Upper lobe of right lung (tissue), 1 donor: ENCODE data around the gene CES1. TPM values are rescaled to one million over a fixed set of nuclear protein-coding genes. Genes with fewer than 3 reads are reported as not detected.
"Not testable (repeated sequence)": the region's sequence is repeated elsewhere in the genome, so short reads cannot be mapped to it uniquely, and the experiment has no call there.

Experiments
- ATAC-seq: fragments of 200-7000 bp; cut with Tn5 transposase; one replicate; pipeline ENCODE4 v1.9.1; 2020; ENCODE audit warnings: mild to moderate bottlenecking, moderate library complexity
- DNase-seq: peaks from one replicate; pipeline ENCODE4 v3.0.0-alpha.2; 2020
- H3K27ac ChIP-seq: fragments of 200-600 bp; one replicate; pipeline ENCODE4 v1.8.0; 2022
- H3K27me3 ChIP-seq: fragments of 200-600 bp; one replicate; pipeline ENCODE4 v1.8.0; 2022; ENCODE audit warnings: mild to moderate bottlenecking
- H3K36me3 ChIP-seq: fragments of 200-600 bp; one replicate; pipeline ENCODE4 v1.8.0; 2022
- H3K4me1 ChIP-seq: fragments of 200-600 bp; one replicate; pipeline ENCODE4 v1.8.0; 2022
- H3K4me3 ChIP-seq: fragments of 200-600 bp; one replicate; pipeline ENCODE4 v1.8.0; 2022; ENCODE audit warnings: mild to moderate bottlenecking
- H3K9me3 ChIP-seq: fragments of 200-600 bp; one replicate; pipeline ENCODE4 v1.8.0; 2022
- intact Hi-C: fragments of 100-400 bp; cut with DNase I; formaldehyde crosslinking; loops from one replicate; pipeline ENCODE4 v1.11.0; 2022
- total RNA-seq: library from RNA; stranded (reverse); fragmentation: NEBNext Ultra II Directional; extraction: Animal tissue kit (Norgen Biotek cat#: 25700); gene quantifications from one replicate; pipeline ENCODE4 v1.2.1, GENCODE V29; 2021
- TF ChIP-seq, protein P1 (sequence below): fragments of 200-600 bp; IDR thresholded peaks from one replicate; pipeline ENCODE4 v1.8.0; 2022; ENCODE audit warnings: antibody characterized with exemption
- donor health status: DM: no; HTN: yes; CAD: no; lungs with severe emphysema.

CES1 gene
- total RNA-seq, 1 donor from 2014 or later, result 293 TPM

DNA sequence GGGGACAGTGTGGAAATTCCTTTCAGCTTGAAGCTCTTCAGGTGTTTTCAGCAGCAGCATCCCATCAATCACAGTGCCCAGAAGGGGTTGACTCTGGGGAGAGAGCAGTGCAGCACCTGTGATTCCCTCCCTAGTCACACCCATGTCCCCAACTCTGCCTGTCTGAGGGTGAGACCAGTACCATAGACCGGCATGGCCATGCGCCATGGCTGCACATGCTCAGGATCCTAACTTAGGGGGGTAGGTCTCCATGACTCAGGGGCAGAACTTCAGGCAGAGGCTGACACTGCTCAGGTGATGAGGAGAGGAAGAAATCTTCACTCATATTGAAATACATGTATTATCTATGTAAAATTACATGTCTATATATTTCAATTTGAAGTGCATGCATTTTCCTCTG is 19.9 kb downstream of the CES1 start:
- Histone ChIP-seq H3K4me3 (no peak overlapping the region), H3K27me3 (no peaks in the 10 kb centered on the region), H3K4me1 (no peaks in the 10 kb centered on the region), H3K36me3 (peaks cover 17% of the 10 kb centered on the region), H3K27ac (no peak overlapping the region), H3K9me3 (no peaks in the 10 kb centered on the region)
- DNase-seq, result no peak
- no peak for ATAC-seq
- intact Hi-C loops, result no loop called here
- TF ChIP-seq, protein P1, sequence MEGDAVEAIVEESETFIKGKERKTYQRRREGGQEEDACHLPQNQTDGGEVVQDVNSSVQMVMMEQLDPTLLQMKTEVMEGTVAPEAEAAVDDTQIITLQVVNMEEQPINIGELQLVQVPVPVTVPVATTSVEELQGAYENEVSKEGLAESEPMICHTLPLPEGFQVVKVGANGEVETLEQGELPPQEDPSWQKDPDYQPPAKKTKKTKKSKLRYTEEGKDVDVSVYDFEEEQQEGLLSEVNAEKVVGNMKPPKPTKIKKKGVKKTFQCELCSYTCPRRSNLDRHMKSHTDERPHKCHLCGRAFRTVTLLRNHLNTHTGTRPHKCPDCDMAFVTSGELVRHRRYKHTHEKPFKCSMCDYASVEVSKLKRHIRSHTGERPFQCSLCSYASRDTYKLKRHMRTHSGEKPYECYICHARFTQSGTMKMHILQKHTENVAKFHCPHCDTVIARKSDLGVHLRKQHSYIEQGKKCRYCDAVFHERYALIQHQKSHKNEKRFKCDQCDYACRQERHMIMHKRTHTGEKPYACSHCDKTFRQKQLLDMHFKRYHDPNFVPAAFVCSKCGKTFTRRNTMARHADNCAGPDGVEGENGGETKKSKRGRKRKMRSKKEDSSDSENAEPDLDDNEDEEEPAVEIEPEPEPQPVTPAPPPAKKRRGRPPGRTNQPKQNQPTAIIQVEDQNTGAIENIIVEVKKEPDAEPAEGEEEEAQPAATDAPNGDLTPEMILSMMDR, result no peak

DNA sequence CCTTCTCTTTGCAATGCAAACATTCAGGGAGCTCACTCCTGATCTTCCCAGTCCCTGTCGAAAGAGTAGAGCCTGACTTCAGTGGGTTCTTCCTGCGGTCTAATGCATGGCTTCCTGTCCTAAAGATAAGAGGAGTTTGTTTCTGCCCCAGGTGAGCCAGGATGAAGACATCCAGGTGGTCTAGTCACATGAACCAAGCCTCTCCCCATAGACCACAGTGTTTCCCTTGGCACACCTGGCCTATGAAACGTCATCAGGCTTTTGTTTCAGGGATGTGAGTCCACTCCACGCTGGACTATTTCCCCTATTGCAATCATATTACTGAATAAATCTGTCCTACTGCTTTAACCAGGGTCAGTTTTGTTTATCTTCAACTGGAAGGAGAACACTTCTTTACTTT is 21.1 kb downstream of the CES1 start:
- H3K4me3 ChIP-seq, result no peak overlapping the region

DNA sequence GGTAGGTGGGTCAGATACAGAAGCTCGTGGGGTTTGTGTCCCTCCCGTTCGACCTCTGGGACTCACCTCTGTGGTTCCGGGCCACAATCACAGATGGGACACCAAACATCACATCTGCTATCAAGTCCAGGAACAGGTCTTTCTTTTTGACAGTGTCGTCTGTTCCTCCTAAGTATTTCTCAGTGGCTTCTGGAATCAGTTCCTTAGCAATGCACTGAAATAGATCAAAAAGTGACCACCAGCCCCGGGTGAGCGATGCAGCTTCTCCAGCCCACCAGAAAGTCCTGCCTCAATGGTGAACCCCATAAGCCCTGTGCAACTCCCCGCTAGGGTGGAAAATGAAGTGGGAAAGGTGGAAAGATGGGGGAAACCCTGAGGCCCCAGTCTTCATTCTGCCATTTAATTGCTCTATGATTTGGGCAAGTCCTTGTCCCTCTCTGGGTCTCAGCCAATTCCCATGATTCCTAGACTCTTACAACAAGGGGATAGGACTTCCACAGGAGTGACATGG is 22.4 kb downstream of the CES1 start:
- no peak for ATAC-seq
- H3K9me3 ChIP-seq, result no peaks in the 10 kb centered on the region
- intact Hi-C loops, result no loop called here
- no peak overlapping the region for H3K27ac ChIP-seq
- no peaks in the 10 kb centered on the region for H3K27me3 ChIP-seq
- no peak overlapping the region for H3K4me3 ChIP-seq
- no peak for DNase-seq
- no peaks in the 10 kb centered on the region for H3K4me1 ChIP-seq
- TF ChIP-seq, protein P1, result no peak
- peaks cover 13% of the 10 kb centered on the region for H3K36me3 ChIP-seq

More for the DNA sequence above, 21.1 kb downstream of the CES1 start:
- no peak overlapping the region for H3K27ac ChIP-seq
- H3K9me3 ChIP-seq, result no peaks in the 10 kb centered on the region
- no peaks in the 10 kb centered on the region for H3K27me3 ChIP-seq
- ATAC-seq (no peak), DNase-seq (no peak)
- intact Hi-C loops, result no loop called here
- H3K36me3 ChIP-seq, result peaks cover 15% of the 10 kb centered on the region
- no peaks in the 10 kb centered on the region for H3K4me1 ChIP-seq
- TF ChIP-seq, protein P1, result no peak

DNA sequence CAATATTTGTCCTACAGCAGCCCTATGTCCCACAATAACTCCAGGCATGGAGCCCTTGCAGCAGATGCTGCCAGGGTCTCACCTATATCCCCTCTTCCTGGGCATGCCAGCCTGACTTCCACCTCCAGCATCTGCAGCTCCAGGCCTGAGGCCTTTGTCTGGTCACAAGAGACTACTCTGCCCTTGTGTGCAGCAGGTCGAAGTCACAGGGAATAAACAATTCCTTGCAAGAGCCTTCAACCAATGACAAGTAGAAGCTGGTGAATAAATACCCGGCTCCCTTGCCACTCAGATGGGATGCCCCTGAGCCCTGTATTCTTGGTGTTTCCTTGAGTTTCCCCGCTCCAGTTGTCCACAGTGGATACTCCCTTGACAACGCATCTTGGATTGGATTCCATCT is 23.0 kb downstream of the CES1 start:
- Histone ChIP-seq H3K36me3 (peaks cover 13% of the 10 kb centered on the region), H3K4me1 (no peaks in the 10 kb centered on the region), H3K4me3 (no peak overlapping the region), H3K27me3 (no peaks in the 10 kb centered on the region), H3K27ac (no peak overlapping the region), H3K9me3 (no peaks in the 10 kb centered on the region)
- intact Hi-C loops, result no loop called here
- no peak for DNase-seq
- TF ChIP-seq, protein P1, result no peak
- ATAC-seq, result no peak

DNA sequence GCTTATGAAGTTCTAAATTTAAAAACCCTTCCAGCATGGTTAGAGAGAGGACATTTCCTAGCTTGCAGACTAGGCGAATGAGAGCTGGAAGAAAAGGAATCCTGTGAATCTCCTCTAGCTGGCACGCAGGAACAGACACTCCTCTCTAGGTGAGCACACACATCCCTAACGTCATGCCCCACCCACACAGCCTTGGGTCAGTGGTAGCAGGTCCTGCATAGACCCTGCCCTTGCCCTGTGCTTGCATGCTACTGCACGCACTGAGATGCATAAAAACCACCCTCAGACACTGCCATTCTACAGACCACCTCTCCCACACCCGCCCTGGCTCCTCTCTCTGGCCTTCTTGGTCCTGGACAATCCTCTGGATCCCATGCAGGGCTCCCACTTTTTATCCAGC is 23.5 kb downstream of the CES1 start:
- intact Hi-C loops, result no loop called here
- Histone ChIP-seq H3K9me3 (no peaks in the 10 kb centered on the region), H3K4me3 (no peak overlapping the region), H3K27me3 (no peaks in the 10 kb centered on the region), H3K4me1 (no peaks in the 10 kb centered on the region), H3K36me3 (peaks cover 13% of the 10 kb centered on the region), H3K27ac (no peak overlapping the region)
- TF ChIP-seq, protein P1, result no peak
- no peak for ATAC-seq
- DNase-seq, result no peak

DNA sequence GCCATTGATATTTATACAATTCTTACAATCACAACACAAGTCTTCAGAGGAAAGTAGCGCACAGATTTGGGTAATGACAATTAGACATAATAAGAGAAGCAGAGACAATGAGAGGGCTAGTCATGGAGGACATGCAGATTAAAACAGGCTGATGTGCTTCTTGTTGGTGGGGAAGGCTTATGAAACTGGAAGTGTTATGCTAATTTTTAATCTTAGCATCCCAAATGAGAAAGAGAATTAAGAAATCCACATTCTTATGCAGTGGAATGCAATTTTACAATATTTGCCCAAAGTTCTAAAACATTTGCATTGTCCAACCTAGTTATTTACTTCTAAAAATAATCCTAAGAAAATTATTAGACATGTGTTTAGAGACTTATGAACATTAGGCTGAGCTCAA is 24.6 kb downstream of the CES1 start:
- DNase-seq, H3K27ac ChIP-seq, H3K4me1 ChIP-seq, H3K4me3 ChIP-seq, intact Hi-C loops, ATAC-seq, H3K9me3 ChIP-seq, H3K27me3 ChIP-seq: not testable (repeated sequence)
- H3K36me3 ChIP-seq, result peaks cover 13% of the 10 kb centered on the region

DNA sequence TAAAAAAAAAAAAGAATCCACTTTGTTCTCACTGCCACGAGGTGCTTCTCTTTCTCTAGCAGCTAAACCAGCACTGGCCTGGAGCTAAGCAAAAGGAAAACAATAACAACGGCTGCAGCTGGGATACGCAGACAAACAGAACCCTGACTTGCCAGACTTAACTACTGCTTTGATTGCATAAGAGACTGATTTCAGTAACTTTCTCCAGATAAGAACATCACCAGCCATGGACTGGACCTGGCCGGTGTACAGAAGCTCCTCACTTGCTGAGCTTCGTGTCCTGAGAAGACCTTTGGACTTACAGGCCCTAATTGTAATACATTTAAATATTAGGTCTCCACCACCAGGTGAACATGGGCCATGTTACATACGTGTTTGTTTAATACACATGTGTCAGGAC is 27.8 kb downstream of the CES1 start:
- ATAC-seq, DNase-seq, H3K4me3 ChIP-seq, H3K4me1 ChIP-seq, H3K9me3 ChIP-seq, intact Hi-C loops, H3K27ac ChIP-seq, H3K36me3 ChIP-seq, H3K27me3 ChIP-seq: not testable (repeated sequence)

DNA sequence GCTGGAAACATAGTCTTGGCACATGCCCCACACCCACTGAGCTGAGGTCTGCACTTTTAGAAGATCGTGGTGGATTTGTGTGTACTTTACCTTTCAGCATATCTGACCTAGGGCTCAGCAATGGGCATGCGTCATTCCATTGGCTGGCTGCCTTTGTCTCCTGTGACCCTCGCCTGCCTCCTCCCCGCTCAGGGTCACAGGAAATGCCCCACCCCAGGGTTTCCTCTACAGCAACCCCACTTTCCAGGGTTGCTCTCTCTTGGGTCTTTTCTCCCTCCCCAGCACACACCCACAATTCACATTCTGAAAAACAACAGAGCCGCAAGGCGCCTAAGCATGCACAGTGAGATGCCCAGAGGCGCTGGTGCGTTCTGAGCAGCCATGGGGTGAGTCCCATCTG is 29.2 kb downstream of the CES1 start:
- H3K27ac ChIP-seq, intact Hi-C loops, DNase-seq, H3K4me3 ChIP-seq, H3K36me3 ChIP-seq, H3K27me3 ChIP-seq, H3K9me3 ChIP-seq, H3K4me1 ChIP-seq: not testable (repeated sequence)
- peak; percentile 15 for ATAC-seq

DNA sequence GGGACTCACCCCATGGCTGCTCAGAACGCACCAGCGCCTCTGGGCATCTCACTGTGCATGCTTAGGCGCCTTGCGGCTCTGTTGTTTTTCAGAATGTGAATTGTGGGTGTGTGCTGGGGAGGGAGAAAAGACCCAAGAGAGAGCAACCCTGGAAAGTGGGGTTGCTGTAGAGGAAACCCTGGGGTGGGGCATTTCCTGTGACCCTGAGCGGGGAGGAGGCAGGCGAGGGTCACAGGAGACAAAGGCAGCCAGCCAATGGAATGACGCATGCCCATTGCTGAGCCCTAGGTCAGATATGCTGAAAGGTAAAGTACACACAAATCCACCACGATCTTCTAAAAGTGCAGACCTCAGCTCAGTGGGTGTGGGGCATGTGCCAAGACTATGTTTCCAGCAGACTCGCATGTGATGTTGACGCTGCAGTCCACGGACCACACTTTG is 39.9 kb downstream of the CES1 start:
- H3K36me3 ChIP-seq, intact Hi-C loops, H3K4me1 ChIP-seq, H3K9me3 ChIP-seq, H3K27ac ChIP-seq, DNase-seq, H3K27me3 ChIP-seq, H3K4me3 ChIP-seq: not testable (repeated sequence)
- peak; percentile 36 for ATAC-seq

DNA sequence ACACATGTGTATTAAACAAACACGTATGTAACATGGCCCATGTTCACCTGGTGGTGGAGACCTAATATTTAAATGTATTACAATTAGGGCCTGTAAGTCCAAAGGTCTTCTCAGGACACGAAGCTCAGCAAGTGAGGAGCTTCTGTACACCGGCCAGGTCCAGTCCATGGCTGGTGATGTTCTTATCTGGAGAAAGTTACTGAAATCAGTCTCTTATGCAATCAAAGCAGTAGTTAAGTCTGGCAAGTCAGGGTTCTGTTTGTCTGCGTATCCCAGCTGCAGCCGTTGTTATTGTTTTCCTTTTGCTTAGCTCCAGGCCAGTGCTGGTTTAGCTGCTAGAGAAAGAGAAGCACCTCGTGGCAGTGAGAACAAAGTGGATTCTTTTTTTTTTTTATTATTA is 41.4 kb downstream of the CES1 start:
- H3K4me3 ChIP-seq, H3K27me3 ChIP-seq, H3K27ac ChIP-seq, H3K36me3 ChIP-seq, H3K4me1 ChIP-seq, ATAC-seq, intact Hi-C loops, H3K9me3 ChIP-seq, DNase-seq: not testable (repeated sequence)
